DND-41 (cell line): ENCODE data around the gene PSMD8.

Experiments
- ATAC-seq: fragments of 200-7000 bp; cut with Tn5 transposase; 3 replicates; pipeline ENCODE4 v1.9.1; 2021; ENCODE audit warnings: low read depth; ENCODE audit not compliant: insufficient read depth
- DNase-seq: peaks from one replicate; pipeline ENCODE4 v3.0.0-alpha.2; 2020
- H2AFZ ChIP-seq: 2 replicates; pipeline ENCODE4 v1.6.0; 2012; ENCODE audit warnings: low read depth, low read length
- H3K27ac ChIP-seq: 2 replicates; pipeline ENCODE4 v1.5.1; 2012; ENCODE audit warnings: low read length, inconsistent platforms
- H3K27me3 ChIP-seq: fragments of 200-600 bp; sonication (generic); 2 replicates; pipeline ENCODE4 v1.6.0; 2012; ENCODE audit warnings: low read length, mild to moderate bottlenecking, inconsistent platforms; ENCODE audit not compliant: insufficient read depth, poor library complexity
- H3K36me3 ChIP-seq: 2 replicates; pipeline ENCODE4 v1.5.1; 2012; ENCODE audit warnings: low read length, inconsistent platforms; ENCODE audit not compliant: insufficient read depth
- H3K4me1 ChIP-seq: 2 replicates; pipeline ENCODE4 v1.5.1; 2012; ENCODE audit warnings: mild to moderate bottlenecking, low read length; ENCODE audit not compliant: insufficient read depth
- H3K4me2 ChIP-seq: 2 replicates; pipeline ENCODE4 v1.6.0; 2012; ENCODE audit warnings: mild to moderate bottlenecking, moderate library complexity, low read length, inconsistent platforms; ENCODE audit not compliant: insufficient read depth
- H3K4me3 ChIP-seq, 2 experiments: fragments of 200-600 bp in 1 of 2; shearing (Covaris generic) in 1 of 2; 2 replicates each; pipeline ENCODE4 v1.5.1; 2012 to 2016; ENCODE audit warnings: inconsistent platforms in 2 of 2, low read length in 2 of 2, mild to moderate bottlenecking in 2 of 2, low read depth in 1 of 2, moderate library complexity in 1 of 2
- H3K79me2 ChIP-seq: 2 replicates; pipeline ENCODE4 v1.6.0; 2012; ENCODE audit warnings: low read length, inconsistent platforms; ENCODE audit not compliant: insufficient read depth
- H3K9ac ChIP-seq: 2 replicates; pipeline ENCODE4 v1.6.0; 2012; ENCODE audit warnings: low read depth, mild to moderate bottlenecking, inconsistent platforms, low read length, moderate library complexity
- H3K9me3 ChIP-seq: 2 replicates; pipeline ENCODE4 v1.5.1; 2012; ENCODE audit warnings: low read length, moderate library complexity, mild to moderate bottlenecking, inconsistent platforms; ENCODE audit not compliant: insufficient read depth, severe bottlenecking
- H4K20me1 ChIP-seq: 2 replicates; pipeline ENCODE4 v1.6.0; 2012; ENCODE audit warnings: low read length; ENCODE audit not compliant: insufficient read depth
- CTCF ChIP-seq: IDR thresholded peaks from 2 replicates; pipeline ENCODE4 v1.5.1; 2012; ENCODE audit warnings: borderline replicate concordance, low read length, moderate library complexity, mild to moderate bottlenecking; ENCODE audit not compliant: poor library complexity, severe bottlenecking; ENCODE audit errors: extremely low read depth
- EZH2 ChIP-seq: IDR thresholded peaks from 3 replicates; pipeline ENCODE4 v1.6.1; 2012; ENCODE audit warnings: borderline replicate concordance, low read depth, mild to moderate bottlenecking, moderate library complexity, low read length, inconsistent platforms; ENCODE audit not compliant: severe bottlenecking

The PSMD8 gene

GRCh38 chr19:38370299-38370698 is 4.1 kb upstream of the PSMD8 start:
- no peaks in the 10 kb centered on the region for H3K9me3 ChIP-seq
- no peak for TF ChIP-seq CTCF
- TF ChIP-seq EZH2, result no peak

GRCh38 chr19:38371081-38371480 is 3.3 kb upstream of the PSMD8 start:
- Histone ChIP-seq H3K4me3 (no peak overlapping the region), H3K27me3 (no peaks in the 10 kb centered on the region), H3K27ac (no peak overlapping the region), H3K79me2 (peaks cover 15% of the 10 kb centered on the region), H3K4me1 (peaks cover 16% of the 10 kb centered on the region), H4K20me1 (peaks cover 12% of the 10 kb centered on the region), H3K9me3 (no peaks in the 10 kb centered on the region), H3K9ac (no peak overlapping the region), H2AFZ (no peak overlapping the region), H3K4me2 (no peak overlapping the region), H3K36me3 (peaks cover 8% of the 10 kb centered on the region; the same call in 1 of the 2 replicates)
- TF ChIP-seq CTCF (no peak), EZH2 (no peak)
- no peak for ATAC-seq
- no peak for DNase-seq

More at GRCh38 chr19:38370299-38370698, 4.1 kb upstream of the PSMD8 start:
- Histone ChIP-seq H3K4me2 (no peak overlapping the region), H3K4me3 (no peak overlapping the region), H3K27ac (no peak overlapping the region), H3K27me3 (no peaks in the 10 kb centered on the region), H3K79me2 (peaks cover 7% of the 10 kb centered on the region), H3K4me1 (peaks cover 9% of the 10 kb centered on the region), H2AFZ (no peak overlapping the region), H3K9ac (no peak overlapping the region), H3K36me3 (peaks cover 4% of the 10 kb centered on the region; the same call in 1 of the 2 replicates), H4K20me1 (peaks cover 5% of the 10 kb centered on the region; the same call in 1 of the 2 replicates)
- ATAC-seq, result no peak
- DNase-seq, result no peak

DNA sequence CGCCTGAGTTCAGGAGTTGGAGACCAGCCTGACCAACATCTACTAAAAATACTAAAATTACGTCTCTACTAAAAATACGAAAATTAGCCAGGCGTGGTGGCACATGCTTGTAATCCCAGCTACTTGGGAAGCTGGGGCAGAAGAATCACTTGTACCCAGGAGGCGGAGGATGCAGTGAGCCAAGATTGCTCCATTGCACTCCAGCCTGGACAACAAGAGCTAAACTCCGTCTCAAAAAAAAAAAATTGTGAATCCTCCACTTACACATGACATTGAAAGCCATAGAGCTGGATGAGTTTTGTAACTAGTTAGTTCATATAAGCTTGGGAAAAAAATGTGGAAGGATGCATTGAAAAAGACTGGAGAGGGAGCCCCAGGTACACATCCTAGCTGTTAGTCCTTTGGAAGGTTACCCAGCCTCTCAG is 452 bp upstream of the PSMD8 start:
- Histone ChIP-seq H2AFZ (peak overlapping the region; percentile 95), H3K27me3 (no peaks in the 10 kb centered on the region), H3K9ac (peak overlapping the region; percentile 91), H3K4me1 (peaks cover 26% of the 10 kb centered on the region), H3K9me3 (no peaks in the 10 kb centered on the region), H3K36me3 (peaks cover 32% of the 10 kb centered on the region), H3K27ac (peak overlapping the region; percentile 90), H3K4me3 (peak overlapping the region; percentile 28 to 67; a peak in 3 of 4 replicates), H4K20me1 (peaks cover 22% of the 10 kb centered on the region), H3K79me2 (peaks cover 40% of the 10 kb centered on the region), H3K4me2 (peak overlapping the region; percentile 72)
- DNase-seq (no peak), ATAC-seq (no peak)
- TF ChIP-seq EZH2 (no peak), CTCF (no peak)
